NCI-H2029 treated with DMSO at 0.1 percent for 48 hours (cell line): ENCODE results near the gene MTMR3.
"Not testable (repeated sequence)": the region's sequence is repeated elsewhere in the genome, so short reads cannot be mapped to it uniquely, and the experiment has no call there.

ENCODE experiments used
- DNase-seq: peaks from one replicate; lab custom pipeline; 2025; lab: John Stamatoyannopoulos, UW

MTMR3 gene

GRCh38 chr22:29967461-29967860 lies 84.5 kb downstream of the MTMR3 start:
- no peak for DNase-seq

- DNase-seq: no peak
Observed at GRCh38 chr22:29971607-29972006, 88.6 kb downstream of the MTMR3 start.

GRCh38 chr22:29972121-29972520 lies 89.1 kb downstream of the MTMR3 start:
- no peak for DNase-seq

- no peak for DNase-seq
Observed at GRCh38 chr22:29973269-29973668, 90.3 kb downstream of the MTMR3 start.

GRCh38 chr22:29973680-29974079 lies 90.7 kb downstream of the MTMR3 start:
- DNase-seq: not testable (repeated sequence)

GRCh38 chr22:29975494-29975893 lies 92.5 kb downstream of the MTMR3 start:
- DNase-seq: no peak

- no peak for DNase-seq
Observed at GRCh38 chr22:29977107-29977506, 94.1 kb downstream of the MTMR3 start.

- peak; percentile 48 for DNase-seq
Observed at GRCh38 chr22:29979777-29980321, 96.9 kb downstream of the MTMR3 start.

- no peak for DNase-seq
Observed at GRCh38 chr22:29983296-29983917, 100.4 kb downstream of the MTMR3 start.

GRCh38 chr22:29985912-29986311 lies 102.9 kb downstream of the MTMR3 start:
- DNase-seq: no peak

- DNase-seq: no peak
Observed at GRCh38 chr22:29987137-29987536, 104.2 kb downstream of the MTMR3 start.

GRCh38 chr22:29988719-29989118 lies 105.7 kb downstream of the MTMR3 start:
- DNase-seq: no peak

GRCh38 chr22:29989446-29989845 lies 106.5 kb downstream of the MTMR3 start:
- no peak for DNase-seq

- no peak for DNase-seq
Observed at GRCh38 chr22:29992341-29993275, 109.6 kb downstream of the MTMR3 start.

- peak; percentile 33 for DNase-seq
Observed at GRCh38 chr22:29994027-29994715, 111.2 kb downstream of the MTMR3 start.

GRCh38 chr22:29994943-29995342 lies 112.0 kb downstream of the MTMR3 start:
- DNase-seq: peak; percentile 55

GRCh38 chr22:29997107-29997506 lies 114.1 kb downstream of the MTMR3 start:
- no peak for DNase-seq

GRCh38 chr22:29997516-29997915 lies 114.5 kb downstream of the MTMR3 start:
- no peak for DNase-seq

GRCh38 chr22:29998627-29999384 lies 115.8 kb downstream of the MTMR3 start:
- DNase-seq: no peak

GRCh38 chr22:30000566-30000965 lies 117.6 kb downstream of the MTMR3 start:
- no peak for DNase-seq

GRCh38 chr22:30001459-30001858 lies 118.5 kb downstream of the MTMR3 start:
- DNase-seq: no peak
